ENCODE results near the gene DIPK1C. TPM values are rescaled to one million over a fixed set of nuclear protein-coding genes. Genes with fewer than 3 reads are reported as not detected.

DIPK1C gene
- total and polyA plus RNA-seq, 4 experiments from 2014 or later: not detected

DNA sequence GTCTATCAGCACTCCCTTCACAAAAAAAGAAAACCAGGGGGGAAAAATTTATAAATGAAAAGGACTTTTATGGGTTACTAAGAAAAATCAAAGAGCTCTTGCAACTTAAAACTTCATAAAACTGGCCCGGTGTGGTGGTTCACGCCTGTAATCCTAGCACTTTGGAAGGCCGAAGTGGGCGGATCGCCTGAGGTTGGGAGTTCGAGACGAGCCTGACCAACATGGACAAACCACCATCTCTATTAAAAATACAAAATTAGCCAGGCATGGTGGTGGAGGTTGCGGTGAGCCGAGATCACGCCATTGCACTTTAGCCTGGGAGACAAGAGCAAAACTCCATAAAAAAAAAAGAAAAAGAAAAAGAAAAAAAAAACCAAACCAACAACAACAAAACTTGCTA, 1.7 kb downstream of the DIPK1C start:
- intact Hi-C loops (cut with micrococcal nuclease): no loop called here
- H3K36me3 Mint-ChIP-seq: no peaks in the 10 kb centered on the region
- no peak for DNase-seq
- Histone ChIP-seq H3K9me3 (ENCODE audit: control insufficient read depth in 1 of 2, low read length in 2 of 2) (no peaks in the 10 kb centered on the region), H3K36me3 (ENCODE audit: insufficient read depth, low read length) (no peaks in the 10 kb centered on the region), H3K4me1 (ENCODE audit: insufficient read depth, low read length) (peaks cover 5% of the 10 kb centered on the region), H3K27me3 (ENCODE audit: insufficient read depth, low read length) (peaks cover 8% of the 10 kb centered on the region), H3K27ac (ENCODE audit: low read depth, low read length) (no peak overlapping the region), H3K4me3 (ENCODE audit: low read length in 2 of 2) (no peak overlapping the region)
- H3K4me1 Mint-ChIP-seq: peaks cover 4 to 14% (median 8%) of the 10 kb centered on the region in 4 donors
- POLR2A ChIA-PET (ENCODE audit: partially characterized antibody): no interaction called here
- H3K9me3 Mint-ChIP-seq: no peaks in the 10 kb centered on the region
- H3K4me3 Mint-ChIP-seq: no peak overlapping the region
- CTCF ChIA-PET (ENCODE audit: partially characterized antibody): no interaction called here
- H3K27ac Mint-ChIP-seq: no peak overlapping the region
- H3K27me3 Mint-ChIP-seq: peaks cover 31 to 34% of the 10 kb centered on the region in 2 donors

DNA sequence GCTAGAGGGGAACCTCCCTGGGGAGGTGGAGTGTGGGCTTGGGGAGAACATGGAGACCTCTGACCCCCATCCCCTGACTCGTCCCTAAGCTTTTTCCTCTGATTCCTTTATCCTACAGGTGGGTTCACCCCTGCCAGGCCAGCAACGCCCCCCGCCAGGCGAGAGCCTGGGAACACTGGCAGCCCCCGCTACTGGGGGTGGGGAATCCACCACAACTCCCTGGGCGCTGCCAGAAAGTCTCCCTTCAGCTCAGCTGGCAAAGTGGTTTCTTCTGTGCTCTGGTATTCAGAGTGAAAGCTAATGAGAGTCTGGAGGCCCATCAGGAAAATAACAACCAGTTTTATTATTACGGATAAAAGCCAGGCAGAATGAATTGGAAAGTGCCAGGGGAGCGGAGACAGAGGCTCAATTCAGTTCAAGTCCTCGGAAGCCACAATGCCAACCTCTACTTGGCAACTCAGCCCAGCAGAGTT, 2.8 kb downstream of the DIPK1C start:
- no peaks in the 10 kb centered on the region for H3K9me3 ChIP-seq (ENCODE audit: control insufficient read depth in 1 of 2, low read length in 2 of 2)
- no peak overlapping the region for H3K4me3 ChIP-seq (ENCODE audit: low read length in 2 of 2)
- no peaks in the 10 kb centered on the region for H3K36me3 ChIP-seq (ENCODE audit: insufficient read depth, low read length)
- ChIA-PET POLR2A (ENCODE audit: partially characterized antibody) (no interaction called here), CTCF (ENCODE audit: partially characterized antibody) (no interaction called here)
- H3K27ac ChIP-seq (ENCODE audit: low read depth, low read length): no peak overlapping the region
- H3K27ac Mint-ChIP-seq: no peak overlapping the region
- H3K4me1 Mint-ChIP-seq: peaks cover 4 to 14% (median 7%) of the 10 kb centered on the region in 4 donors
- no peak for DNase-seq
- H3K36me3 Mint-ChIP-seq: no peaks in the 10 kb centered on the region
- H3K4me1 ChIP-seq (ENCODE audit: insufficient read depth, low read length): peaks cover 5% of the 10 kb centered on the region
- H3K27me3 Mint-ChIP-seq: peaks cover 31 to 34% of the 10 kb centered on the region in 2 donors
- H3K9me3 Mint-ChIP-seq: no peaks in the 10 kb centered on the region
- H3K27me3 ChIP-seq (ENCODE audit: insufficient read depth, low read length): peaks cover 8% of the 10 kb centered on the region
- H3K4me3 Mint-ChIP-seq: no peak overlapping the region
- intact Hi-C loops (cut with micrococcal nuclease): no loop called here

- H3K4me3 ChIP-seq (ENCODE audit: low read length in 2 of 2): no peak overlapping the region
- Mint-ChIP-seq H3K27ac (no peak overlapping the region), H3K36me3 (no peaks in the 10 kb centered on the region), H3K4me1 (peaks cover 4 to 14% (median 6%) of the 10 kb centered on the region in 4 donors), H3K27me3 (peaks cover 31 to 36% of the 10 kb centered on the region in 2 donors), H3K4me3 (no peak overlapping the region), H3K9me3 (no peaks in the 10 kb centered on the region)
- no peaks in the 10 kb centered on the region for H3K9me3 ChIP-seq (ENCODE audit: control insufficient read depth in 1 of 2, low read length in 2 of 2)
- peaks cover 5% of the 10 kb centered on the region for H3K4me1 ChIP-seq (ENCODE audit: insufficient read depth, low read length)
- H3K27me3 ChIP-seq (ENCODE audit: insufficient read depth, low read length): peaks cover 8% of the 10 kb centered on the region
- POLR2A ChIA-PET (ENCODE audit: partially characterized antibody): no interaction called here
- no peak overlapping the region for H3K27ac ChIP-seq (ENCODE audit: low read depth, low read length)
- intact Hi-C loops (cut with micrococcal nuclease): no loop called here
- CTCF ChIA-PET (ENCODE audit: partially characterized antibody): no interaction called here
- DNase-seq: no peak
- H3K36me3 ChIP-seq (ENCODE audit: insufficient read depth, low read length): no peaks in the 10 kb centered on the region
Measured at GRCh38 chr18:74453642-74454198, 3.4 kb downstream of the DIPK1C start.

- Histone ChIP-seq H3K27me3 (ENCODE audit: insufficient read depth, low read length) (peaks cover 8% of the 10 kb centered on the region), H3K4me3 (ENCODE audit: low read length in 2 of 2) (no peak overlapping the region), H3K36me3 (ENCODE audit: insufficient read depth, low read length) (no peaks in the 10 kb centered on the region), H3K9me3 (ENCODE audit: control insufficient read depth in 1 of 2, low read length in 2 of 2) (no peaks in the 10 kb centered on the region), H3K27ac (ENCODE audit: low read depth, low read length) (no peak overlapping the region), H3K4me1 (ENCODE audit: insufficient read depth, low read length) (peaks cover 5% of the 10 kb centered on the region)
- intact Hi-C loops (cut with micrococcal nuclease): no loop called here
- POLR2A ChIA-PET (ENCODE audit: partially characterized antibody): no interaction called here
- DNase-seq: no peak
- H3K27ac Mint-ChIP-seq: no peak overlapping the region
- H3K9me3 Mint-ChIP-seq: no peaks in the 10 kb centered on the region
- H3K4me1 Mint-ChIP-seq: peaks cover 2 to 9% (median 5%) of the 10 kb centered on the region in 4 donors
- H3K4me3 Mint-ChIP-seq: no peak overlapping the region
- peaks cover 27 to 34% of the 10 kb centered on the region in 2 donors for H3K27me3 Mint-ChIP-seq
- H3K36me3 Mint-ChIP-seq: no peaks in the 10 kb centered on the region
- CTCF ChIA-PET (ENCODE audit: partially characterized antibody): no interaction called here
Measured at GRCh38 chr18:74453016-74453566, 4.0 kb downstream of the DIPK1C start.

DNA sequence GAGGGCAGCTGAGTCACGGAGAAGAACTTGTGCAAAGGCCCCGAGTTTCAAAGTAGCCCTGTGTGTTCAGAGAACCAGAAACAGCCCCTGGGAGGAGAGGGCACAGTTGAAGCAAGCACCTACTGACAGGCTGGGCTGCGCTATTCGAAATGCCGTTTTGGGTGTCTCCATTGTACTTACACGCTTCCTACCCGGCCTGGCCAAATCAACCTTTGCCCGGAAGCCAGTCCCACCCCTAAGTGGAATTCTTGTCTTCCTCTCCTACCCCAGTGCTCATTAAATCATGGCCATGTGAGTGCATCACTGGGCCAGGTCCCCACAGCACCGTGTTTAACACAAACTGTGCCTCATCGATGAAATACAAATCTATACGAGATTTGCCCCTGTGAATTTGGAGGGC, 6.0 kb downstream of the DIPK1C start:
- no peak overlapping the region for H3K27ac Mint-ChIP-seq
- intact Hi-C loops (cut with micrococcal nuclease): no loop called here
- H3K9me3 Mint-ChIP-seq: no peaks in the 10 kb centered on the region
- no peaks in the 10 kb centered on the region for H3K4me1 Mint-ChIP-seq
- H3K4me3 ChIP-seq (ENCODE audit: low read length in 2 of 2): no peak overlapping the region
- H3K4me1 ChIP-seq (ENCODE audit: insufficient read depth, low read length): no peaks in the 10 kb centered on the region
- H3K36me3 Mint-ChIP-seq: no peaks in the 10 kb centered on the region
- POLR2A ChIA-PET (ENCODE audit: partially characterized antibody): no interaction called here
- no peak overlapping the region for H3K4me3 Mint-ChIP-seq
- no peak overlapping the region for H3K27ac ChIP-seq (ENCODE audit: low read depth, low read length)
- peaks cover 22 to 29% of the 10 kb centered on the region in 2 donors for H3K27me3 Mint-ChIP-seq
- DNase-seq: no peak
- H3K9me3 ChIP-seq (ENCODE audit: control insufficient read depth in 1 of 2, low read length in 2 of 2): no peaks in the 10 kb centered on the region
- CTCF ChIA-PET (ENCODE audit: partially characterized antibody): interaction anchor here (1.3 kb wide), 1 partner anchor 101 kb away, joined by 3 read pairs; no protein-coding TSS in a partner anchor
- H3K36me3 ChIP-seq (ENCODE audit: insufficient read depth, low read length): no peaks in the 10 kb centered on the region
- H3K27me3 ChIP-seq (ENCODE audit: insufficient read depth, low read length): peaks cover 8% of the 10 kb centered on the region

- Mint-ChIP-seq H3K4me3 (no peak overlapping the region), H3K4me1 (no peaks in the 10 kb centered on the region), H3K27me3 (peaks cover 17 to 25% of the 10 kb centered on the region in 2 donors), H3K9me3 (no peaks in the 10 kb centered on the region), H3K36me3 (no peaks in the 10 kb centered on the region), H3K27ac (no peak overlapping the region)
- DNase-seq: no peak
- intact Hi-C loops (cut with micrococcal nuclease): no loop called here
- Histone ChIP-seq H3K4me3 (ENCODE audit: low read length in 2 of 2) (no peak overlapping the region), H3K9me3 (ENCODE audit: control insufficient read depth in 1 of 2, low read length in 2 of 2) (no peaks in the 10 kb centered on the region), H3K4me1 (ENCODE audit: insufficient read depth, low read length) (no peaks in the 10 kb centered on the region), H3K27ac (ENCODE audit: low read depth, low read length) (no peak overlapping the region), H3K27me3 (ENCODE audit: insufficient read depth, low read length) (peaks cover 4% of the 10 kb centered on the region), H3K36me3 (ENCODE audit: insufficient read depth, low read length) (no peaks in the 10 kb centered on the region)
- POLR2A ChIA-PET (ENCODE audit: partially characterized antibody): no interaction called here
- CTCF ChIA-PET (ENCODE audit: partially characterized antibody): interaction anchor here (1.3 kb wide), 1 partner anchor 101 kb away, joined by 3 read pairs; no protein-coding TSS in a partner anchor
Measured at GRCh38 chr18:74450626-74451025, 6.5 kb downstream of the DIPK1C start.

DNA sequence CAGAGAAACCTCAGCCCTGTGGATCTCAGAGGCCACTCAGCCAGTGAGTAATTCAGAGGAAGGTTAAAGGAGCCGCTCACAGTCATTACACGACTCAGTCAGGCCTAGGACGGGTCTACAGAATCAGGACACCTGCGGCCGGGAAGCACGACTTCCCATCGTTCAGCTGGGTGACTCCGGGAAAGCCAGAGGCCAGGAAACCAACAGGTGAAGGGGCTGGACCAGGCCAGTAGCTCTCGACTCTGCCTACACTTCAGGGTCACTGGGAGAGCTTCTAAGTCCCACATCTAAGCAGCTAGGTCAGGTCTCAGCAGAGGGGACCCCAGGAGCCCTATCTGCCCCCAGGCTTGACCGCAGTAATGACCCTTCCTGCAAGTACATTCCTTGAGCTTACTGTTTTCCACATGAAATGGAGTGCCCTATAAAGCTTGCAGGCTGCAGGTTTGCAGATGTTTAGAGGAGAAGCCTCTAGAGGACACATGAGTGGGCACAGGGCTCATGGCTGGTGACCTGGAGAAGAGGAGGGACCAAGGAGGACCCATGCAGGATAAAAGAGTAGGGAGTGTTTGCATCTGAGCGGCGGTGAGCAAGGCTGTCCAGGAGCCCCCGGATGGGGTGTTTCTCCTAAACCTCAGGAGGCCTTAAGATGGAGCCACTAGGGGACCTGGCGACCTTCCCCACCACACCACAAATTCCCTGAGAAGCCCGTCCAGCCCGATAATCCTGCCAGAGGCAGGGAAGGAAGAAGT, 9.5 kb downstream of the DIPK1C start:
- Mint-ChIP-seq H3K4me1 (no peaks in the 10 kb centered on the region), H3K36me3 (no peaks in the 10 kb centered on the region), H3K27ac (no peak overlapping the region), H3K27me3 (peaks cover 2 to 8% of the 10 kb centered on the region in 2 donors), H3K9me3 (no peaks in the 10 kb centered on the region), H3K4me3 (no peak overlapping the region)
- ChIA-PET CTCF (ENCODE audit: partially characterized antibody) (no interaction called here), POLR2A (ENCODE audit: partially characterized antibody) (no interaction called here)
- H3K27ac ChIP-seq (ENCODE audit: low read depth, low read length): no peak overlapping the region
- H3K9me3 ChIP-seq (ENCODE audit: control insufficient read depth in 1 of 2, low read length in 2 of 2): no peaks in the 10 kb centered on the region
- intact Hi-C loops (cut with micrococcal nuclease): no loop called here
- H3K4me3 ChIP-seq (ENCODE audit: low read length in 2 of 2): no peak overlapping the region
- no peaks in the 10 kb centered on the region for H3K4me1 ChIP-seq (ENCODE audit: insufficient read depth, low read length)
- no peak for DNase-seq
- H3K36me3 ChIP-seq (ENCODE audit: insufficient read depth, low read length): no peaks in the 10 kb centered on the region
- H3K27me3 ChIP-seq (ENCODE audit: insufficient read depth, low read length): no peaks in the 10 kb centered on the region

Measured in CD4-positive, alpha-beta memory T cell (primary cell).